Neutrophil (primary cell): ENCODE data around the gene ABCF3.
A peak's percentile ranks its signal among the peaks of the same experiment; 100 is the strongest.

Experiments used
- H3K27ac ChIP-seq: fragments of 200-600 bp; sonication (generic); 2 replicates; pipeline ENCODE4 v1.5.1; 2016; ENCODE audit warnings: mild to moderate bottlenecking, moderate library complexity
- H3K27me3 ChIP-seq: fragments of 200-600 bp; sonication (generic); 2 replicates; pipeline ENCODE4 v1.6.0; 2016; ENCODE audit warnings: mild to moderate bottlenecking
- H3K36me3 ChIP-seq: fragments of 200-600 bp; sonication (generic); 2 replicates; pipeline ENCODE4 v1.5.1; 2017
- H3K4me1 ChIP-seq, 2 experiments: fragments of 200-600 bp in 1 of 2; sonication (generic) in 1 of 2; 1 replicate in 1 of 2; 2 replicates in 1 of 2; pipeline versions ENCODE4 v1.5.1 to v1.6.1; 2013 to 2016; ENCODE audit warnings: low read depth in 1 of 2, low read length in 1 of 2, mild to moderate bottlenecking in 1 of 2, moderate library complexity in 1 of 2; ENCODE audit not compliant: control insufficient read depth in 1 of 2, insufficient read depth in 1 of 2
- H3K4me3 ChIP-seq, 2 experiments: fragments of 200-600 bp in 1 of 2; sonication (generic) in 1 of 2; 1 replicate in 1 of 2; 2 replicates in 1 of 2; pipeline ENCODE4 v1.5.1; 2013 to 2016; ENCODE audit warnings: low read depth in 1 of 2, low read length in 1 of 2, mild to moderate bottlenecking in 1 of 2, moderate library complexity in 1 of 2
- H3K9me3 ChIP-seq: fragments of 200-600 bp; sonication (generic); 2 replicates; pipeline ENCODE4 v1.5.1; 2016
- TF ChIP-seq, protein P1 (sequence below): fragments of 200-600 bp; sonication (generic); IDR thresholded peaks from 2 replicates; pipeline ENCODE4 v1.5.1; 2016; ENCODE audit warnings: antibody characterized with exemption

ABCF3 gene

DNA sequence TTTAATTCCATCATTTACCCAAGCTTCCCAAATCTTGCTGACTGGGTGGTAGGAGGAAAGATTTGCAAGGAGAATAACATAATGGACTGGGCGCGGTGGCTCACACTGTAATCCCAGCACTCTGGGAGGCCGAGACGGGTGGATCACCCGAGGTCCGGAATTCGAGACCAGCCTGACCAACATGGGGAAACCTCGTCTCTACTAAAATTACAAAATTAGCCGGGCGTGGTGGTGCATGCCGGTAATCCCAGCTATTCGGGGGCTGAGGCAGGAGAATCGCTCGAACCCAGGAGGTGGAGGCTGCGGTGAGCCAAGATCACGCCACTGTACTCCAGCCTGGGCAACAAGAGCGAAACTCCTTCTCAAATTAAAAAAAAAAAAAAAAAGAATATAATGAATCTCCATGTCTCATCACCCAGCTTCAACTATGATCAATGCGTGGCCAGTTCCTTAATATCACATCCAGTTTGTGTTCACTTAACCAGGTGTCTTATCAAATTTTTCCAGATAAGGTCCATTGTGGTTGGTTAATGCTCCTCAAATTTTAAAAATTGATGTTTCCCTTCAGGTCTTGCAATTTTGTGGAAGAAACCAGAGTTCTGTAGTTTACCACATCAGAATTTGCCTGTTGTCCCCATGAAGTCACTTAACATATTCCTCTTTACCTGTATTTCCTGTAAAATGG is 1.3 kb upstream of the ABCF3 start:
- Histone ChIP-seq H3K9me3 (no peaks in the 10 kb centered on the region), H3K4me3 (no peak overlapping the region), H3K4me1 (peaks cover 24% of the 10 kb centered on the region in 2 experiments), H3K27me3 (no peaks in the 10 kb centered on the region), H3K27ac (no peak overlapping the region), H3K36me3 (peaks cover 75% of the 10 kb centered on the region)
- TF ChIP-seq, protein P1, sequence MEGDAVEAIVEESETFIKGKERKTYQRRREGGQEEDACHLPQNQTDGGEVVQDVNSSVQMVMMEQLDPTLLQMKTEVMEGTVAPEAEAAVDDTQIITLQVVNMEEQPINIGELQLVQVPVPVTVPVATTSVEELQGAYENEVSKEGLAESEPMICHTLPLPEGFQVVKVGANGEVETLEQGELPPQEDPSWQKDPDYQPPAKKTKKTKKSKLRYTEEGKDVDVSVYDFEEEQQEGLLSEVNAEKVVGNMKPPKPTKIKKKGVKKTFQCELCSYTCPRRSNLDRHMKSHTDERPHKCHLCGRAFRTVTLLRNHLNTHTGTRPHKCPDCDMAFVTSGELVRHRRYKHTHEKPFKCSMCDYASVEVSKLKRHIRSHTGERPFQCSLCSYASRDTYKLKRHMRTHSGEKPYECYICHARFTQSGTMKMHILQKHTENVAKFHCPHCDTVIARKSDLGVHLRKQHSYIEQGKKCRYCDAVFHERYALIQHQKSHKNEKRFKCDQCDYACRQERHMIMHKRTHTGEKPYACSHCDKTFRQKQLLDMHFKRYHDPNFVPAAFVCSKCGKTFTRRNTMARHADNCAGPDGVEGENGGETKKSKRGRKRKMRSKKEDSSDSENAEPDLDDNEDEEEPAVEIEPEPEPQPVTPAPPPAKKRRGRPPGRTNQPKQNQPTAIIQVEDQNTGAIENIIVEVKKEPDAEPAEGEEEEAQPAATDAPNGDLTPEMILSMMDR, result no peak

DNA sequence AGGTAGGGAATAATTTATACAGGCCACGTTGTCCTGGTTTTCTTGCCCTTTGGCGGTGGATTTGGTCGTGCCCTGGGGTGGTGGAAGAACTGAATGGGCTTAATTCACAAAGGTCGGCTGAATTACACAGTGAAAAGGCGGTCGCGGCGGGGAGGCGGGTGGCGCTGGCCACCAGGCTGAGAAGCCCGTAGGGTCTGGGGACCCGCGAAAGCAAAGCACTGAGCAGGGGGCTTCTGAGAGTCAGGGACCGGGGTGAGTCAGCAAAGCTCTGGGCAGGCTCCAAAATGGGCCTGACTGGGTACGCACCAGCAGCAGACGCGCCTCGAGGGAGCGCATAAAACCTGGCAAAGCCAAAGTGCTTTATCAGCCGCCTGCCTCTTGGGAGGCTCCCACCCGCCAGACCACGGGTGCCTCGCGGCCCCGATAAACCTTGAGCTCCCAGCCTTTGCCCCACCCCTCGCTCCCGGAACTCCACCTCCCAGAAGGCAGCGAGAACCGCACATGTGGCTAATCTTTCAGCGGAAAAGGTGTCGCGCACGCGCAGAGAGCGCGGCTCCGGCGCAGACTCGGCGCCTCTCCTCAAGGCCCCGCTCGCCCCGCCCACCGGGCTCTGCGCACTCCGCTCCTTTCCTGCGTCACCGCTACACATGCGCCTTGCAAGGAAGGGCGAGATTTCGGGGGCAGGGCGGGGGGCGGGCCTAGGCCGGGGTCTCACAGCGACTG is 377 bp upstream of the ABCF3 start:
- peaks cover 75% of the 10 kb centered on the region for H3K36me3 ChIP-seq
- no peaks in the 10 kb centered on the region for H3K27me3 ChIP-seq
- peak overlapping the region; percentile 84 to 94 for H3K4me3 ChIP-seq
- TF ChIP-seq, protein P1, result peak; percentile 35
- H3K4me1 ChIP-seq, result peaks cover 24% of the 10 kb centered on the region in 2 experiments
- H3K9me3 ChIP-seq, result no peaks in the 10 kb centered on the region
- peak overlapping the region; percentile 87 for H3K27ac ChIP-seq

DNA sequence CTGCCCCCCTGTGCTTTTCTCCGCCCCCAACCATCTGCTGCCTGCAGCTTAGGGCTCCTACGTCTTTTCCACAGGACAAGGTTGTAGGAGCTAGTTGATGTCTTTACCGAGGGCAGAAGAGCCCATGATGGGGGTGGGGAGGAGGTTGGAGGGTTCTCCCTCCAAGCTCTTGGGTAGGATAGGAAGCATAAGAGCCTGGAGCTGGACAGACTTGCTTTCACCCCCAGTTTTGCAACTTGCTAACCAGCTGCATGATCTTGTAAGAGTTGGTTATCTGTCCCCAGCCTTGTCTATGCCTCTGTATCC is 856 bp downstream of the ABCF3 start:
- Histone ChIP-seq H3K4me3 (peak overlapping the region; percentile 84 to 94), H3K9me3 (no peaks in the 10 kb centered on the region), H3K36me3 (peaks cover 75% of the 10 kb centered on the region), H3K4me1 (peaks cover 24% of the 10 kb centered on the region in 2 experiments), H3K27me3 (no peaks in the 10 kb centered on the region), H3K27ac (peak overlapping the region; percentile 87)
- TF ChIP-seq, protein P1, result no peak

DNA sequence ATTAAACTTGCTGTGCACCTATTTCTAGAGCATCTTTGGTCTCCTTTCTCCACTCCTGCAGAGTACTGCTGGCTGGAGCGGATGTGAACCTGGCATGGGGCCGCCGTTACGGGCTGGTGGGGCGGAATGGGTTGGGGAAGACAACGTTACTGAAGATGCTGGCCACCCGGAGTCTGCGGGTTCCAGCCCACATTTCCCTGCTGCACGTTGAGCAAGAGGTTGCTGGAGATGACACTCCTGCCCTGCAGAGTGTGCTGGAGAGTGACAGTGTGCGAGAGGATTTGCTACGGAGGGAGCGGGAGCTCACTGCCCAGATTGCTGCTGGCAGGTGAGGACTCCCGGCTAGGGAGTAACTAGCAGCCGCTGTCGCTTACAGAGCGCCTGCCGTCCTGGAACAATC is 2.1 kb downstream of the ABCF3 start:
- Histone ChIP-seq H3K4me1 (peaks cover 24% of the 10 kb centered on the region in 2 experiments), H3K9me3 (no peaks in the 10 kb centered on the region), H3K27me3 (no peaks in the 10 kb centered on the region), H3K27ac (no peak overlapping the region), H3K36me3 (peaks cover 75% of the 10 kb centered on the region), H3K4me3 (no peak overlapping the region)
- TF ChIP-seq, protein P1, result no peak

DNA sequence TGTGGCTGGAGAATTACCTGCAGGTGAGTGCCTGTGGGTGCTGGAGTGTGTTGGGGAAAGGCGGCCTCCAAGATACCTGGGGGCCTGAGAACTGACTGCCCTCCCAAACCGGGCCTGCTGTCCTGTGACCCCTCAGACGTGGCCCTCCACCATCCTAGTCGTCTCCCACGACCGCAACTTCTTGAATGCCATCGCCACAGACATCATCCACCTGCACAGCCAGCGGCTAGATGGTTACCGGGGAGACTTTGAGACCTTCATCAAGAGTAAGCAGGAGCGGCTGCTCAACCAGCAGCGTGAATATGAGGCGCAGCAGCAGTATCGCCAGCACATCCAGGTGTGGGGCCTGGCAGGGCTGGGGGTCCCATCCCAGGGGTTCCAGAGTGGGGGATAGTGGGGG is 3.4 kb downstream of the ABCF3 start:
- Histone ChIP-seq H3K4me3 (no peak overlapping the region), H3K27me3 (no peaks in the 10 kb centered on the region), H3K27ac (no peak overlapping the region), H3K9me3 (no peaks in the 10 kb centered on the region), H3K4me1 (peaks cover 24% of the 10 kb centered on the region in 2 experiments), H3K36me3 (peaks cover 75% of the 10 kb centered on the region)
- TF ChIP-seq, protein P1, result no peak
